NB4 (cell line): ENCODE results near the gene ATP10A.

ENCODE experiments used
- DNase-seq: peaks from one replicate; pipeline ENCODE4 v3.0.0; 2010; ENCODE audit warnings: low read depth
- H3K4me3 ChIP-seq: one replicate; pipeline ENCODE4 v1.5.1; 2011; ENCODE audit warnings: mild to moderate bottlenecking, low read depth, low read length, moderate library complexity
- CTCF ChIP-seq: IDR thresholded peaks from one replicate; pipeline ENCODE4 v1.5.1; 2012; ENCODE audit warnings: low read depth, low read length
- MAX ChIP-seq: IDR thresholded peaks from 2 replicates; pipeline ENCODE4 v1.6.1; 2011; ENCODE audit warnings: low read depth, low read length
- MYC ChIP-seq: IDR thresholded peaks from 2 replicates; pipeline ENCODE4 v1.6.1; 2011; ENCODE audit warnings: low read depth, low read length
- POLR2A ChIP-seq: IDR thresholded peaks from 2 replicates; pipeline ENCODE4 v1.6.1; 2011; ENCODE audit warnings: mild to moderate bottlenecking; ENCODE audit not compliant: insufficient read length; ENCODE audit errors: extremely low read depth

Gene ATP10A

DNA sequence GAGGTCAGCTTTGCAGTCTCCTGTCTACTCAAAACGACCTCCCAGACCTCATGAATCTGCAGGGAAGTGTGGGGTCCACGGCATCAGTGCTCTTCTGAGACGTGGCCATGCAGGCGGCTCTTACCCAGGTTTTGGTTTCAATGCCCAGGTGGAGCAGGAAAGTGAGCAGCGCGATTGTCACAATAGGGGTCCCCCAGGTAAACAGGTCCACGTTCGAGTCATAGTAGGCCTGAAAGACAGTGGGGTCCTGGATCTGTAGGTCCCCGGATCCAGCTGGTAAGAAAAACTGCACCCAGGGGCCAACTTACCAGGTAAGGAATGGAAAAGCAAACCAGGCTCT is 182.5 kb downstream of the ATP10A start:
- DNase-seq = no peak
- H3K4me3 ChIP-seq = no peak overlapping the region
- no peak for TF ChIP-seq MYC
- no peak for TF ChIP-seq MAX
- TF ChIP-seq CTCF = no peak
- no peak for TF ChIP-seq POLR2A

GRCh38 chr15:25679964-25680685 is 183.0 kb downstream of the ATP10A start:
- H3K4me3 ChIP-seq = no peak overlapping the region
- TF ChIP-seq POLR2A (no peak), MYC (no peak), MAX (no peak), CTCF (no peak)
- no peak for DNase-seq

- no peak overlapping the region for H3K4me3 ChIP-seq
- TF ChIP-seq MYC = no peak
- TF ChIP-seq CTCF = no peak
- TF ChIP-seq MAX = no peak
- TF ChIP-seq POLR2A = no peak
- no peak for DNase-seq
Observed at GRCh38 chr15:25679492-25679891, 183.6 kb downstream of the ATP10A start.

GRCh38 chr15:25678500-25678855 is 184.6 kb downstream of the ATP10A start:
- no peak for TF ChIP-seq CTCF

DNA sequence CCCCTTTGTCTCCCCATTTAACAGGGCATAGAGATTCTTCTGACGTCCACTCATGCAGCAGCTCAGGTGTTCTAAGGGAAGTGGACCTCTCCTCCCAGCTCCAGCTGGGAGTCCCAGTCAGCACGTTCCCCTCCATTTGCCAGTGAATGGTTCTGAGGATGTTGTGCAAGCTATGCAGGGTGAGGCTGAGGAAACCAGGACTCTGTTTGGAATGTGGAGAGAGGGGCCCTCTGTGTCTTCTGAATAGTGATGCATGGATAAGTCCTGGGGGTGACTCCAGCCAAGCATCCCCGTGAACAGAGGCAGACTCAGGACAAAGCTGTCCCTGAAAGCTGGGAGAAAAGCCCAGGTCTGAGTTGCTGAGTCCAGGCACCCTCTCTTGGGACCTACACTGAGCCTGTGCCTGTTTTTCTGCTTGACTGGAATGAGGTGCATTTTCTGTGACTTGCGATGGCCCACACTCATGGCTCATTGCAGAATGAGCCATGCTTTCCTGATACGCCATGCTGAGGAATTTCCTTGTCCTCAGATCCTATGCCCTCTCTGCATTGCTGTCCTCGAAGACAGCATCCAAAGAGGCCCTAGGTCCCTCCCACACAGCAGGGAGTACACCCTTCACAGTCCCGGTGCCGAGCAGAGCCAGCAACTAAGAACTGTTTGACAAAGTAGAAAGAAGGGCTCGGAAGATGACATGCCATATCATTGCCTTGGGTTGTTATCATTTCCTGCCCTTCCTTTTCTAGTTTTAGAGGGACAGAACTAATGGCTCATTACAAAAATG is 185.2 kb downstream of the ATP10A start:
- DNase-seq = no peak
- no peak for TF ChIP-seq POLR2A
- no peak for TF ChIP-seq MAX
- H3K4me3 ChIP-seq = no peak overlapping the region

More at GRCh38 chr15:25678500-25678855, 184.6 kb downstream of the ATP10A start:
- H3K4me3 ChIP-seq = no peak overlapping the region
- DNase-seq = no peak

DNA sequence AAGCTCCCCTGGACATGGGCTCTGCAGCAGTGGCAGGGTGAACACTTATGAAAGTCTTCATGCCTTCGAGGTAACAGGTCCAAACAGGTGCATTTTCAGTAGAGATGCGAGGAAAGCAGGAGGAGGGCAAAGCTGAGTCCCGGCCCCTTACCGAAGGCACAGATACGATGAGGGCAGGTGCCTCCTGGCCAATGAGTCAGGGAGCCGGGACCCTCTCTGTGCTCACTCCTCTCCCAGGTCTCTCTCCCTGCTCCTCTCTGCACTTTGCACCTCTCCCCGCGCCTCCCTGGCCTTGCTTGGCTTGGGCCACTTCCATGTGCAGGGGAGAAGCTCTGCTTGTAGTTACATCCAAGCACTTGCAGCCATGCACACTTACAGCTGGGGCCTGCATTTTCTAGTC is 187.1 kb downstream of the ATP10A start:
- DNase-seq = no peak
- H3K4me3 ChIP-seq = no peak overlapping the region
- TF ChIP-seq MAX (no peak), MYC (no peak), CTCF (no peak), POLR2A (no peak)
